NOMO-1 treated with DMSO at 0.1 percent for 48 hours (cell line): ENCODE data around the gene TRABD2B.

Experiments used
- DNase-seq: peaks from one replicate; lab custom pipeline; 2025; ENCODE audit not compliant: unreplicated experiment; lab: John Stamatoyannopoulos, UW

The TRABD2B gene

DNA sequence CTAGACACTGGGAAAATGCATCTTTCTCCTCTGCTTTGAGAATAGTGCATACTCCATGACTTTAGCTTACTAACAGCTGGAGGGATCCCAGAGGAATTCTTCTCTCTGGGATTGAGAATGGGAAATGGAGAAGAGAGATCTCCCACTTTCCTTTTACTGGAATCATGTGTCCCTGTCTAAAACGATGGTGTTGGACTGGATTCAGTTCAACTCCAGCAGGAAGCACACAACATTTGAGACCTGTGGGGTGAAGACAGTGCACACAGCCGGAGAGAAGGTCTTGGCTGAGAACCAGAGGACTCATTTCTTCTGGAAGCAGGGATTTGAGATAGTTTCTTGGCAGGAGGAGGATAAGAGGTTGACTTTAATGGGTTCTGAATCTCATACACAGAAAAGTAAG is 58.7 kb downstream of the TRABD2B start:
- no peak for DNase-seq

DNA sequence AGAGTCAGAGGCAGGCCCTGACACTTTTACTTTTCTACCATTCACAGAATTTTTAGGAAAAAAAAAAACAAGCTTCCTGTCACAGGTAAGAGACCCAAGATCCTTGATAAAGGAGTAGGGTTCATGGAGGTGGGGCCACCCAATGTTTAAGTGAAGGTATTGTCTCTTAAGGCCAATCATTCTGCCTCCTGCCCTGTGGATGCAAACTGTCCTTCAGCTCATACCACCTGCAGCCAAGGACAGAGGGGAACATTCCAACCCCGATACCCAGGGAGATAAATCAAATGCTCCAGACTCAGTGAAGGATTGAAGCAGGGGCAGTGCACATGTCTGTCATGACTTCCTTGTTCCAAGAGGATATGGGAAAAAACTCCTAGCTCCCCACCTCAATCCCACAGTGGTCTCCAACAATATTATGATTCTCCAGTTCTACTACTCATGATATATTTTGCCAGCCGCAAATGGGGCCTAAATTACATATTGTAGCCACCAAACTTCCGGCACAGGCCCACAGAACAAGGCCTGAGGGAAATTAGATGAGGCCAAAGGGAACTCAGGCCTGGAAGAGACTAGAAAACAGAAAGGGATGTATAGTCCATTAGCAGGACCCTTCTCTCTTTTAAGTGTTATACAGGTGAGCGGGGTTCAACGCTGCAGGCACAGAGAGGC is 59.5 kb downstream of the TRABD2B start:
- no peak for DNase-seq

DNA sequence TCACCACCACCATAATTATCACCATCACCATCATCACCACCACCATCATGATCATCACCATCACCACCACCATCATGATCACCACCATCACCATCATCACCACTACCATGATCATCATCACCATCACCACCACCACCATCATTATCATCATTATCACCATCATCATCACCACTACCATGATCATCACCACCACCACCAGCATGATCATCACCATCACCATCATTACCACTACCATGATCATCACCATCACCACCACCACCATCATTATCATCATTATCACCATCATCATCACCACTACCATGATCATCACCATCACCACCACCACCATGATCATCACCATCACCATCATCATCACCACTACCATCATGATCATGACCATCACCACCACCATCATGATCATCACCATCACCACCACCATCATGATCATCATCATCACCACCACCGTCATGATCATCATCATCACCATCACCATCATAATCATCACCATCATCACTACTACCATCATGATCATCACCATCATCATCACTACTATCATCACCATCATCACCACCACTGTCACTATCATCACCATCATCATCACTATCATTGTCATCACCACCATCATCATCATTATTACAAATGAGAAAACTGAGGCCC is 60.2 kb downstream of the TRABD2B start:
- no peak for DNase-seq

DNA sequence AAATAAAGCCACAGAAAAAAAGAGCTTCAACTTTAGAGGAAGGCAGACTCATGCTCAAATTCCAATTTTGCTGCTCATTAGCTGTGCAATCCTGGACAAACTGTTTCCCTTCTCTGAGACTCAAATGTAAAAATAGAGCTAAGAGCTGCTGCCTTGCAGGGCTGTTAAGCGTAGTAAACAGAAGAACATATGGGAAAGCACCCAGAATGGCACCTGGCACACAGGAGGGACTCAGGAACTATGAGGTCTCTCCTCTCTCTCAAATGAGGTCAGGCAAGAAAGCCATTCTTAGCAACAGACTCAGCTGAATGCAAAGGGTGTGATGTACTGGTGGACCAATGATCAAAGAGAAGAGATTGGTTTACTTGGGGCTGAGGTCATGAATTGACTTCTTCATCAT is 61.3 kb downstream of the TRABD2B start:
- no peak for DNase-seq

DNA sequence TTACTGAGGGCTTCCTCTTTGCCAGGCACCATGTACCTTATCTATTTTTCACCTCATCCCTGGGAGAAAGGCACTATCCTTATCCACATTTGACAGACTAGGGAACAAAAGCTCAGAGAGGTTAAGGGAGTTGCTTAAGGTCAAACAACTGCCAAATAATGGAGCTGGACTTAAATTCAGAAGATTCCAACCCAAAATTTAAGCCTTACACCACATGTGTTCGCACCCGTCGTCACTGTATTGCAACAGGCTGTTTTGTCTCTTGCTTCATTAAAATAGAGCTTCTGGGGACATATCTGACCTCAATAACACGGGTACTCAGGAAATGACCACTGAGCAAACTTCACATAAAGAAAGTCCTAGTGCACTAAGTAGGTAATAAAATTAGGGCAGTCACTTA is 62.0 kb downstream of the TRABD2B start:
- no peak for DNase-seq

DNA sequence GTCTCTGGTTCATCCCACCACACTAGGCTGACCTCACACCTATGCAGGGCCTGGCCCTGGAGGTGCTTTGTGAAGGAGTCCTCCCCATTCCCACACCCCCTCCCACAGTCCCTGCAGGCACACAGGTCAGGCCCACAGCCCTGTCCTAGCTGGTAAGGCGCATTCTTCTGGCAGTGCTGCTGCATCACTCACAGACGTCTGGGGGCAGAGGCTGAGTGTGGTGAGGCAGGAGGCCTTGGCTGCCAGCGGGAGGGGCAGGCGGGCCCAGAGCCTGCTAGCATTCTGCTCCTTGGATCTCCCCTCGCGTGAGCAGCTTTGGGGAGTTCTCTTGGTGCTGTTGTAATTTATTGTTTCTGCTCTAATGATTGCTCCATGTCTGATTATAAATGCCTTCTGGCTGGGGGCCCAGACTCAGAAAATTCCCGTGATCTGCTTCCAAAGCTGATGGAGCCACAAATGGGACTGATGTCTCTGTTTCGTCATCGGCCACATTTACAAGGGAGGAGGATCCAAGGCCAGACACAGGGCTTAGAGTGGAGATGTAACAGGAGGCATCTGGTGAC is 62.9 kb downstream of the TRABD2B start:
- DNase-seq = no peak

DNA sequence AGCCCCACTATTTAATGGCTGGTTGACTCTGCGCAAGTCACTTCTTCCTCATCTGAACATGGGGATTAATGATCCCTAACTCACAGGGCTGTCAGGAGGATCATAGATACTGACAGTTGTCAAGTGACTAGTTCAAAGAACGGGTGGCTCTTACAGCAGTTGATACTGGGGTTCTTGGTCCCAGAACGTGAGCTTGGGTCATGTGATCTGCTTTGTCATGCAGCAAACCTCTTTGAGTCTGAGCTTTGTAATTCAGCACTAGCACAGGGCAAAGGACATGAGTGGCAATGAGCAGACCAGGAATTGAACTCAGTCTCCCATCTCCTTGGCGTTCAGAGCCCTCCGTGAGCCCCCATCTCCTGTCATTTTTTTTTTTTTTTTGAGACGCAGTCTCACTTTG is 64.4 kb downstream of the TRABD2B start:
- DNase-seq = no peak

DNA sequence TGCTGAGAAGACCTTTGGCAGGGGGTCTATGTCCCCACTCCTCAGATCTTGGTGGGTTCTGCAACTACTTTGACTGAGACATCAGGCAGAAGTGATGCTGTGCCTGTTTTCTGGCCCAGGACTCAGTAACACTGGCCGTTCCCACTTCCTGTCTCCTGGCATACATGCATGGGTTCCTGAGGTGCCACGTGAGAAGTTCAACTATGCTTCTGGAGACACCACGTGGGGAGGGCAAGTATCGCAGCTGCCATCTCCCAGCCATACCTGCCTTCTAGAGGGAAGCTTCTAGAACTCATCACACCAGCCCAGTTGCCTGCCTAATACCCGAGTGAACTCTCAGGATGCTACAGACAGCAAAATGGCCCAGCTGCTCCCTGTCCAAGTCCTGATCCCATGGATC is 65.8 kb downstream of the TRABD2B start:
- DNase-seq = no peak

DNA sequence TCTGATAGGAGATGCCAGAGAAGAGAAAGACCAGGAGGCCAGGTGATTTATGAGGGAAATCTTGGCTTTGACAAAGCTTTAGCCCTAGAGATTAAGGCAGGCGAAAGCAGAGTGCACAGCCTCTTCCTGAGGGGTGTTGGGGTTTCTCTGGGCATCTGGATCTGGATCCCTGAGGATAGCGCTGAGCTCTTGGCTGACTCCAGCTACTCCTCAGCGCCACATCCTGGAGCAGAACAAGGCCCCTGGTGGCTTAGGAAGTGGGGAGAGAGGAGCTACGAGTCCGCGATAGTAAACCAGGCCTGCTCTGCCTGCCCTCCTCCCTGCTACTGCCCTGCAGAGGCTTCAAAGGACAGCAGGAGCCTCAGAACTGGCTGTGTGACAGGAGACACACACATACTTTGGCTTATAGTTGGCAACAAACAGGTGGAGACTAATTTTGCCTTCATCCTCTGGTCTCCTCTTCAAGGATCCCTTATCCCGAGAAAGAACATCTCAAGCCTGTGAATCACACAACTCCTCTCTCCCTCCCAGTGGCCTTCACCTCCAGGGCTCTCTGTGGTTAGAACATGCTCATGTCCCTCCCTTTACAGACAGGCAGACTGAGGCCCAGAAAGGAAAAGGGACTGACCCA is 66.9 kb downstream of the TRABD2B start:
- no peak for DNase-seq

DNA sequence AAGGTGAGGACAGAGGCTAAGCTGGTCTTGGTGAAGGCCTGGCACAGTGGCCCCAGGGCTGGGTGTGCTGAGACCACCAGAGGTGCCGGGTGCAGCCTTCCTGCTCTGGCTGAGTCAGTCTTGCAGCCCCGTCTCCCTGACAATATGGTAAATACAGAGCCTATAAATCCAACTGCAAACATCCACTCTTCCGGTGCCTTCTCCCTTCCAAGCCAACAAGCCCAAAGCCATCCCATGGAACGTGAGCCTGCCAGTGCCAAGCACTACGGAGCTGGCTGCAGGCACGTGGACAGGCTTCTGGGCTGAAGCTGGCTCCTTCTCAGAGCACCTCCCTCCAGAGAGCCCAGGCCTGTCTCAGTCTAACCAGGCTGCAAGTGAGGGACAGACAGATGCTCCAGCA is 70.0 kb downstream of the TRABD2B start:
- no peak for DNase-seq

DNA sequence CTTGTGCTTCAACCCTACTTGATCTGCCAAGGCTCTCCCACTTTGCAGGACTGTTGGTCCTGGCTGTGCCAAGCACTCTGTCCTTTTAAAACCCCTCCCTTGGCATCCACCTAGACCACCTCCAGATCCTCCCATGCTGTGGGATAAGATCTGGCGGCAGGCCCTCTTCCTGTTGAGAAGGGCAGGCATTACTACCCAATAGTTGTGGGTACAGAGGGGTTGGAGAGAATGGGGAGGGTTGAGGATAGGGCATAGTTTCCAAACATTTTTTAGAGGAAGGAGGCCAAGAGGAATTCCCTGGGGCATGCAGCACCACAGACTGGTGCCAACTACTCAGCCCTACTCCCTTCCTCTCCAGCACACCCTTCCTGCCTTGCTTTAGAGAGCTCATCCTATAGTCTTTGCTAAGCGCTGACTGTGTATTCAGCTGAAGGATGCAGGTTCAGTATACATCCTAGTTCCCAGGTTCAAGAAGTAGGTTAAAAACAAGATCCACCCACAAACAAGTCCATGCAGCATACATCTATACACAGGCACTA is 70.7 kb downstream of the TRABD2B start:
- DNase-seq = no peak

DNA sequence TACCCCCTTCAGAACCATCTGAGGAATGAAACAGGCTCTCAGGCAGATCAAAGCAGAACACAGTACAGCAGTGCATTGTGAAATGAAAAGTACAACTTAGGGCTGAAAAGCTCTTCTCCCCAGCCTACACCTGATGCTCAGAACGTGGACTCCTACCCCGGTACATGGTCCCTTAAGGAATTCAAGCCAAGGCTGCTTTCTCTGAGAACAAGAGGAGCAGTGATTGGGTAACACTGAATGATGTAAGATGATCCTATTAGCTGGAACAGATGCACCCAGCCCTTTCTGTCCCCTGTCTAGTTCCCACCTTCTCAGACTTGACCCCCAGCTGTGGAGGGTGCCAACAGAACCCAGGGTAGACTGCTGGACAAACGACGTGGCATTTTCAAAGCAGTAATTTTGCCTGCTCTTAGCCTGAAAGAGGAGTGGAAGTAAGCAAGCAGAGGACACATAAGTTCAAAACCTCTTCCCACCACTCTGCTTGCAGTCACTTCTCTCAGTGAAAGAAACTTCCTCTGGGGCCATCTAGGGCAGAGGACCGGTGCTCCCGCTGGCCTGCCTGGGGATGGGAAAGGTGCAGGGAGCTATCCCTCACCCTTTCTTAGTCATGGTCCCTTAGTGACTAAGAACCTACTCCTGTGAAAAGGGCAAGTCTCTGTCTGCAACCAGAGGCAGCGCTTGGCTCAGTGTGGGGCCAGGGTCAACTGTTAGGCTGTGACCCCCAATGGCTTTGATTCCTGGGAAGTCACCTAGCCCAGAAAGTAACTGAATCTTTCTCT is 72.7 kb downstream of the TRABD2B start:
- DNase-seq = no peak

DNA sequence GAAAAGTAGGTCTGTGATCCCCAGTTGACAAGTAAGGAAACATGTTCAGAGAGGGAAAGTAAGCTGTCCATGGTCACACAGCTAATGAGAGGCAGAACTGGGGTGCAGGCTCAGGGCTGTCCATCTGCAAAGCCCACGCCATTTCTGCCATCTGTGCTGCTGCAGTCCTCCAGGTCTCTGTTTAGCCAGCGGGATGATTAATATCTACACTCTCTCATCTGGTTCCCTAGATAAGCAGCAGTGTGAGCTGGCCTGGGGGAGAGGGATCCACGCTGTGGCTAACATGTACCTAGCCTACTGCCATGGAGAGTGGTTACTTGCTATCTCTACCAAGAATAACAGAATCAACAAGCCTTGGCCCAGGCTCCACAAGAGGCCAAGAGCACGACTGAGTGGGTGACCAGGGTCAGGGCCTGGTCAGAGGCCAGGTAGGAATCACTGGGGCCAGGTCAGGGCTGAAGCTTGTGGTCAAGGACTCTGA is 75.2 kb downstream of the TRABD2B start:
- no peak for DNase-seq

DNA sequence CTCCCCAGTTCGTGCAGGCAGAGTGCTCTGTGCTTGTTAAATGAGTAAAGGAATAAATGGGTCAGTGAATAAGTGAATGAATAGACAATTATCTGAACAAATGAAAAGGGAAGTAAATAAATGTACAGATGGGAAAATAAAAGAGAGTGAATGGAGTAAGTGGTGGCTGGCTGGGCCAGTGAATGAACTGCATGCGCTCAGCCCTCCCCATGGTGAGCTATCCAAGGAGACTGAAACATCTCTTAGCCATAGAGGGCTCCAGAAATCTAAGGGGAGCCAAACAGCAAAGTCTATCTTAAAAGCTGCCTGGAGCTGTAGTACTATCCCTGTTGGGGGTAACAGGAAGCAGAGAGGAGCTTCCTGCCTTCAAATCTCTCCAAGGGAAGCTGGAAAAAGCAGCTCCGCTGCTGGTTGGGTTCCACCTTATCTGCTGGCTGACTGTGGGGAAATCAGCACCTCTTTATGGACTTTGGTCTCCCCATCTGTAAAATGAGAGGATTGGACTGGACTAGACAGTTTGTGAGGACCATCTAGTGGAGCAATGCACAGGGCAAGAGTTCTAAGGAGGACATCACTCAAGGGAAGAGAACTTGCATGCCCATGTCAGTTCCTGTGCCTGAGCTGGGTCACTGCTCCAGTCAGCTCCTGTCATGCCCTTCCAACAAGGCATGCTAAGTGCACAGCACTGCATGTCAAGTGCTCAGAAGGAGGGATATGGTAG is 77.9 kb downstream of the TRABD2B start:
- no peak for DNase-seq

DNA sequence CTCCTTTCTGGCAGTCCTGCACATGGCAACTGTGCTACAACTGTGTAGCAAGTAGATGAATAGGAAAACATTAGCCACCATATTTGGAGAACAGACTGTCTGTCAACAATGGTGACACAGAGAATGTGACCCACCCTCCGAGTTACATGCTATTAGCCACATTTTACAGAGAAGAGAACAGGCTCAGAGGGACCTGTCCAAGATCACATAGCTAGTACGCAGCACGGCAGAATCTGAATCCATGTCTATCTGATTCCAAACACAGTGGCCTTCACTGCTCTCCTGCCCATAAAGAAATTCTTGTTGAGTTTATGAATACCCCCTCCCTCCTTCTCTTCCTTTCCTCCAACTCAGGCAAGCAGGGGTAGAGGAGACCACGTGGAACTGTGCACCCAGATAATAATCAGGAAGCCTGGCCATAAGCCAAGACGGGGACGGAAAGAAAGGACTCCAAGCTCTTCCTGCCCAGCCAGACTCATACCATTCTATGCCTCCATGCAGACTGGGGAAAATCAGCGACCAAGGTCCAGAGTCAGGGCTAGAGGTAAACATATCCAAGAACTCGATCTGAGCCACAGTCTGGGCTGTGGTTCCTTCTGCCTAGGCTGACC is 78.8 kb downstream of the TRABD2B start:
- DNase-seq = no peak

DNA sequence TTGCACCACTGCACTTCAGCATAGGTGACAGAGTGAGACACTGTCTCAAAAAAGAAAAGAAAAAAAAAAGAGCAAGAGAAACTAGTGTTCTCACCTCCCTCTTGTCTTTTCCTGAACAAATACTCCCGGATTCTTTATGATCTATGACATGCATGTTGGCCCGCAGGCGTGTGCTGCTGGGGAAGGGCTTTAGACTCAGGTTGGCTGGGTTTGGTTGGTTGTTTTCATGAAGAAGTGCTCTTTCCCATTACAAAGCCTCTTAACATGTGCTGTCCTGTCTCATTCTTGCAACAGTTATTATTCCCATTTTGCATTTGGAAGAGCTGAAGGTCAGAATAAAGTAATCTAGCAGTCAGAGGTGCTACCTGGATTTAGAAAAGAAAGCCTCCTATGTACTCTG is 79.5 kb downstream of the TRABD2B start:
- DNase-seq = no peak

DNA sequence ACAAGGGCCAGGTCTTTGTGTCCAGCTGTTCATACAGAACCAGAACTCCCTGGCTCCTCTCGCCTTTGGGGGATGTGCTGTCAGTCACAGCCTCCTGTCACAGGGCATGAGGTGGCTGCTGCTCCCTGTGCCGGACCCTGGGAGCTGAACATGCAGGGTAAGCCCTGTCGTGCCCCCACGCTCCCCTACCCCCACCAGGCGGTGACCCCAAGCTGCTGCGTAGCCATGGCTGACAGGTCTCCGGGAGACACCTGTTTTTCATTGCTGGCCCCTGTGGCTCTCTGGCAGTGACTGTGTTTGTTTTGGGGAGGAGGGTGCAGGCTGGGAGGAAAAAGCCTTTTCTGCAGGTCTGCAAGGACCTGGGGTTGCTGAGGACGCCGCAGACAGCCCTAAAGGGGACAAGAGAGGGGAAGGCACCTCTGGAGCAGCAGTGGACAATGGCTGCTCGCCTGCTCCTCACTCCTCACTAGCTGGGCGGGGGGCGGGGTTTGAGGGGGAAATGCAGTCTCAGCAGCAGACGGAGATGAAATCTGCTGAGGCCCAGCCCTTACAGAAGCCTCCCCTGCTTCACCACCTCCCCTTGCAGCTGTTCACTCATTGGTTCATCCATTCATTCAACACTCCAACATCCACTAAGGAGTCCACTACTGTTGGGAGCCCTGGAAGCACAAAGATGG is 81.4 kb downstream of the TRABD2B start:
- no peak for DNase-seq

DNA sequence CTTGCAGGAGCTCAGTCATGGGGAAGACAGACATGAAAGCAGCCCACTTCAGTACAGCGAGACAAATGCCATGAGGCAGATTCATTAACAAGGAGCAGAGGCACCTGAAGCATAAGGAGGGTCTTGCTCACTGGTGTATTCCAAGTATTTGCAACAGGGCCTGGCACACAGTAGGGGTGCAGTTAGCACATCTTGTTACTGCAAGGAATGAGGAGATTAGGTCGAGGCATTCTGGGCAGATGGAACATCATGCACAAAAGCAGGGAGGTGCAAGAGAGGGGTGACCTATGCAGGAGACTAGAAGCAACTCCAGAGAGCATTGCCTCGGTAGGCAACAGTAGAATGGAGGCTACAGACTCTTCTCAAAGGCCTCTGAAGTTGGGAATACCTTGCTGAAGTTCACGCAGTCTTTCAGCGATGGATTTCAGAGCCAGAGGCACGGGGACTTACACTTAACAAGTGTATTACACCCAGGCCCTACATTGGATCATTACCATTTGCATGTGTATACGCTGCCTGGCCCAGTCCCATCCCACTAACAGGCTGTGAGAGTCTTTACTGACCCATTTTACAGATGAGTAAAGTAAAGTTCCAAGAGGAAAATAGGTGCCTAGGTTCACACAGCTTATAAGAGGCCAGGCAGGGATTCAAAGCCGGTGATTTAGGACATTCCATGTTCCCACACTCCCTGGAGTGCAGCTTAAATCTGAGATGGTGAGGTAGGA is 82.1 kb downstream of the TRABD2B start:
- DNase-seq = no peak
